GM12891 (cell line): Measurements from ENCODE around the gene CHRNB1.

Experiments
- POLR2A ChIP-seq: IDR thresholded peaks from 2 replicates; pipeline ENCODE4 v1.6.1; 2011; ENCODE audit warnings: low read depth, low read length, control low read depth
- TAF1 ChIP-seq: IDR thresholded peaks from 2 replicates; pipeline ENCODE4 v1.6.1; 2011; ENCODE audit warnings: low read depth, low read length, control low read depth

- TF ChIP-seq TAF1, result no peak
- TF ChIP-seq POLR2A, result no peak
Observed at GRCh38 chr17:7413346-7413985, 31.4 kb upstream of the CHRNB1 start.
